Measurements from ENCODE around the gene DAPK1. TPM values are rescaled to one million over a fixed set of nuclear protein-coding genes. Genes with fewer than 3 reads are reported as not detected.
A peak's percentile ranks its signal among the peaks of the same experiment; 100 is the strongest.

Gene DAPK1
- total and polyA plus RNA-seq, 2 donors from 2014 or later, result 15.5 to 166 TPM

DNA sequence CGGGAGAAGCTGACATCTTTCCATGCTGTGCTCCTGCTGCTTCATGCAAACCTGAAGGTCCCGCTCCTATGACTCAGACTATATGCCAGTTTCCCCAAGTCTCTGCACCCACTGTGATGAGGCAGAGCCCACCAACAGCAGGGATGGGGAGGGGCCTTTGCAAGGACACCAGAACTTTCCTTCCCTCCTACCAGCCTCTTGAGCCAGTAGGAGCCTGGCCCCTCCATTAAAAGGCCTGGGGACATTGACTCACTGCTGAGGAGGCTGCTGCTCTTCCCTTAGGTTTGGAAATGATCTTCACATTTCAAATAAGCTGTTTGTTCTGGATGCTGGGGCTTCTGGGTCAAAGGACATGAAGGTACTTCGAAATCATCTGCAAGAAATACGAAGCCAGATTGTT lies 202.2 kb downstream of the DAPK1 start:
- H3K9ac ChIP-seq (ENCODE audit: low read length in 3 of 3), result no peak overlapping the region
- H3K9me3 ChIP-seq (ENCODE audit: control insufficient read depth in 2 of 3, insufficient read depth in 1 of 3, low read length in 3 of 3), result no peaks in the 10 kb centered on the region
- no peaks in the 10 kb centered on the region for H3K4me1 ChIP-seq (ENCODE audit: control insufficient read depth in 2 of 3, insufficient read depth in 2 of 3, low read depth in 1 of 3, low read length in 3 of 3)
- DNase-seq, result no peak
- no peak overlapping the region for H3K27ac ChIP-seq (ENCODE audit: low read depth in 2 of 2, low read length in 2 of 2)
- TF ChIP-seq, protein P1, sequence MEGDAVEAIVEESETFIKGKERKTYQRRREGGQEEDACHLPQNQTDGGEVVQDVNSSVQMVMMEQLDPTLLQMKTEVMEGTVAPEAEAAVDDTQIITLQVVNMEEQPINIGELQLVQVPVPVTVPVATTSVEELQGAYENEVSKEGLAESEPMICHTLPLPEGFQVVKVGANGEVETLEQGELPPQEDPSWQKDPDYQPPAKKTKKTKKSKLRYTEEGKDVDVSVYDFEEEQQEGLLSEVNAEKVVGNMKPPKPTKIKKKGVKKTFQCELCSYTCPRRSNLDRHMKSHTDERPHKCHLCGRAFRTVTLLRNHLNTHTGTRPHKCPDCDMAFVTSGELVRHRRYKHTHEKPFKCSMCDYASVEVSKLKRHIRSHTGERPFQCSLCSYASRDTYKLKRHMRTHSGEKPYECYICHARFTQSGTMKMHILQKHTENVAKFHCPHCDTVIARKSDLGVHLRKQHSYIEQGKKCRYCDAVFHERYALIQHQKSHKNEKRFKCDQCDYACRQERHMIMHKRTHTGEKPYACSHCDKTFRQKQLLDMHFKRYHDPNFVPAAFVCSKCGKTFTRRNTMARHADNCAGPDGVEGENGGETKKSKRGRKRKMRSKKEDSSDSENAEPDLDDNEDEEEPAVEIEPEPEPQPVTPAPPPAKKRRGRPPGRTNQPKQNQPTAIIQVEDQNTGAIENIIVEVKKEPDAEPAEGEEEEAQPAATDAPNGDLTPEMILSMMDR (IDR thresholded peaks at IDR 0.05; ENCODE audit: borderline replicate concordance, extremely low read depth, insufficient read depth), result no peak
- no peak for FAIRE-seq
- peaks cover 2 to 47% (median 17%) of the 10 kb centered on the region in 3 donors for H3K36me3 ChIP-seq (ENCODE audit: control insufficient read depth in 2 of 3, insufficient read depth in 3 of 3, low read length in 3 of 3)
- H3K27me3 ChIP-seq (ENCODE audit: control insufficient read depth, insufficient read depth, low read length), result no peaks in the 10 kb centered on the region
- H3K4me3 ChIP-seq (ENCODE audit: low read length in 3 of 3), result no peak overlapping the region
- intact Hi-C loops (cut with DNase I), result no loop called here

DNA sequence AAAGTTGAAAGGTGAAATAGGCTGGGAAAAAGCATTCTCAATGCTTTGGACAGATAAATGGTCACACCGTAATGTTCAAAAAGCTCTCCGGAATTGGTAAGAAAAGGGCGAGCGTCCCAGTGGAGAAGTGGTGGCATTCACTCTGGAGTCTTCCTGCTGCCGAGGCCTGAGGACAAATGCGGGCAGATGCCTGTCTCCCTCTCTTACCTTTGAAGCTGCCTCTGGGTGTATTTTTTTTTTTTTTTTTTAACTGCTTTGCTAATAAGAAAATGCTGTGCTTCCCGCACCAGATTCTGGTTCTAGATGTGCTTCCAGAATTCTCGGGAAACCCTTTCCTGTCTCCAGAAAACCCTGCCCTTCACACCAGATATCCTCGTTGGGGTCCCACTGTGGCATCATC lies 203.8 kb downstream of the DAPK1 start:
- H3K9me3 ChIP-seq (ENCODE audit: control insufficient read depth in 2 of 3, insufficient read depth in 1 of 3, low read length in 3 of 3), result no peaks in the 10 kb centered on the region
- peaks cover 4 to 44% (median 20%) of the 10 kb centered on the region in 3 donors for H3K36me3 ChIP-seq (ENCODE audit: control insufficient read depth in 2 of 3, insufficient read depth in 3 of 3, low read length in 3 of 3)
- H3K4me3 ChIP-seq (ENCODE audit: low read length in 3 of 3), result no peak overlapping the region
- H3K9ac ChIP-seq (ENCODE audit: low read length in 3 of 3), result no peak overlapping the region
- DNase-seq, result no peak
- H3K27ac ChIP-seq (ENCODE audit: low read depth in 2 of 2, low read length in 2 of 2), result no peak overlapping the region
- H3K27me3 ChIP-seq (ENCODE audit: control insufficient read depth, insufficient read depth, low read length), result no peaks in the 10 kb centered on the region
- TF ChIP-seq, protein P1 (IDR thresholded peaks at IDR 0.05; ENCODE audit: borderline replicate concordance, extremely low read depth, insufficient read depth), result no peak
- H3K4me1 ChIP-seq (ENCODE audit: control insufficient read depth in 2 of 3, insufficient read depth in 2 of 3, low read depth in 1 of 3, low read length in 3 of 3), result no peaks in the 10 kb centered on the region
- intact Hi-C loops (cut with DNase I), result no loop called here
- no peak for FAIRE-seq

DNA sequence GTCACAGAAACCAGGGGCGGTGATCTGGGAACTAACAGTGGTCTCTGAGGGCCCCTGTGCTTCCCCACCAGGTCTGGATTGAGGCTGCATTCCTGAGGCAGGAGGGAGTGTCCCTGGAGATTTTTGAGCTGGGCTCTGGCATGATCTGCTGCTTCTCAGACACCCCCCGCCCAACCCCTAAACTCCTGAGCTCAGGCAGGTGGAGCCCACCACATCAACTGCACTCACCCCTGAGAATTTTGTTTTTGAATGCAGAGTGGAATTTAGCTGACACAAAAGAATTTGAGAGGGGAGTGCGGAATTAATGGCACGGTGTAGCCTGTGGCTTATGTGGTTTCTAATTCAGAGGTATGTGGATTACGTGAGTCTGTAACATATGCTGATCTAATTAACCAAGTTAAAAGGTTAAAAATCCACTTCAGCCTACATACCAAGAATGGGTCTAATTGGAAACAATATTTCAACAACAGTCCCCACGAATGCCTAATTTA lies 204.3 kb downstream of the DAPK1 start:
- FAIRE-seq, result no peak
- no peak overlapping the region for H3K9ac ChIP-seq (ENCODE audit: low read length in 3 of 3)
- H3K4me3 ChIP-seq (ENCODE audit: low read length in 3 of 3), result no peak overlapping the region
- intact Hi-C loops (cut with DNase I), result no loop called here
- H3K27ac ChIP-seq (ENCODE audit: low read depth in 2 of 2, low read length in 2 of 2), result no peak overlapping the region
- TF ChIP-seq, protein P1 (IDR thresholded peaks at IDR 0.05; ENCODE audit: borderline replicate concordance, extremely low read depth, insufficient read depth), result no peak
- no peaks in the 10 kb centered on the region for H3K4me1 ChIP-seq (ENCODE audit: control insufficient read depth in 2 of 3, insufficient read depth in 2 of 3, low read depth in 1 of 3, low read length in 3 of 3)
- DNase-seq, result peak in 3 of 5 donors; percentile 51 to 74 (median 54)
- H3K36me3 ChIP-seq (ENCODE audit: control insufficient read depth in 2 of 3, insufficient read depth in 3 of 3, low read length in 3 of 3), result peaks cover 4 to 44% (median 24%) of the 10 kb centered on the region in 3 donors
- no peaks in the 10 kb centered on the region for H3K9me3 ChIP-seq (ENCODE audit: control insufficient read depth in 2 of 3, insufficient read depth in 1 of 3, low read length in 3 of 3)
- H3K27me3 ChIP-seq (ENCODE audit: control insufficient read depth, insufficient read depth, low read length), result no peaks in the 10 kb centered on the region

DNA sequence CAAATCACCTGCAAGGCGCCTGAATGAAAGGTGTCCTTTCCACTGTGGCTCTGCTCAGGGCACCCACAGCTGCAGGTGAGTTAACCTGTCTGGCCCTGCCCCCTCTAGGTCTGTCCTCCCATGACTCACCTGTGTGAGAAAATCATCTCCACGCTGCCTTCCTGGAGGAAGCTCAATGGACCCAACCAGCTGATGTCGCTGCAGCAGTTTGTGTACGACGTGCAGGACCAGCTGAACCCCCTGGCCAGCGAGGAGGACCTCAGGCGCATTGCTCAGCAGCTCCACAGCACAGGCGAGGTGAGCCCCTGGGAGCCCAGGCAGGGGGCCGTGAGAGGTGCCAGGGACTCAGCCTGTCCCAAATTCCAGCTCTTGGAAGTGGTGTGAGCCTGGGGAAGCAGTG lies 205.3 kb downstream of the DAPK1 start:
- Histone ChIP-seq H3K9ac (ENCODE audit: low read length in 3 of 3) (no peak overlapping the region), H3K4me1 (ENCODE audit: control insufficient read depth in 2 of 3, insufficient read depth in 2 of 3, low read depth in 1 of 3, low read length in 3 of 3) (no peaks in the 10 kb centered on the region), H3K36me3 (ENCODE audit: control insufficient read depth in 2 of 3, insufficient read depth in 3 of 3, low read length in 3 of 3) (peaks cover 4 to 43% (median 19%) of the 10 kb centered on the region in 3 donors), H3K27me3 (ENCODE audit: control insufficient read depth, insufficient read depth, low read length) (no peaks in the 10 kb centered on the region), H3K4me3 (ENCODE audit: low read length in 3 of 3) (no peak overlapping the region), H3K9me3 (ENCODE audit: control insufficient read depth in 2 of 3, insufficient read depth in 1 of 3, low read length in 3 of 3) (no peaks in the 10 kb centered on the region), H3K27ac (ENCODE audit: low read depth in 2 of 2, low read length in 2 of 2) (no peak overlapping the region)
- FAIRE-seq, result no peak
- no peak for DNase-seq
- TF ChIP-seq, protein P1 (IDR thresholded peaks at IDR 0.05; ENCODE audit: borderline replicate concordance, extremely low read depth, insufficient read depth), result no peak
- intact Hi-C loops (cut with DNase I), result no loop called here
